GM12878 (cell line): ENCODE measurements around the gene TSFM. TPM values are rescaled to one million over a fixed set of nuclear protein-coding genes. Genes with fewer than 3 reads are reported as not detected.

Experiments
- ATAC-seq: fragments of 200-7000 bp; cut with Tn5 transposase; 3 replicates; pipeline ENCODE4 v1.9.1; 2020; ENCODE audit warnings: mild to moderate bottlenecking, moderate library complexity
- BruUV-seq: library from RNA; stranded (reverse); fragments of 400-500 nt; replicated peaks from 2 replicates; lab custom pipeline; 2021; lab: Mats Ljungman, UMichigan
- CTCF ChIA-PET: fragments of 300-600 bp; sonication (Branson Sonifier 250); formaldehyde crosslinking; extraction: SDS; loops from one replicate; lab custom pipeline; 2021; ENCODE audit warnings: inconsistent platforms; lab: Yijun Ruan, JAX
- POLR2A ChIA-PET: fragments of 350-600 bp; formaldehyde crosslinking; extraction: SDS; loops from one replicate; lab custom pipeline; 2021; ENCODE audit warnings: inconsistent platforms; lab: Charles Lee
- RAD21 ChIA-PET: fragments of 300-600 bp; sonication (Branson Sonifier 250); formaldehyde crosslinking; loops from one replicate; lab custom pipeline; 2023; ENCODE audit warnings: antibody characterized with exemption; ENCODE audit not compliant: unreplicated experiment; lab: Charles Lee
- SMC1A ChIA-PET: fragments of 300-600 bp; sonication (Branson Sonifier 250); formaldehyde crosslinking; loops from one replicate; lab custom pipeline; 2023; ENCODE audit not compliant: unreplicated experiment, uncharacterized antibody; lab: Charles Lee
- DNase-seq: peaks from one replicate; pipeline ENCODE4 v3.0.0-alpha.2; 2011; ENCODE audit warnings: low read depth, low spot score
- FAIRE-seq: peaks from 3 replicates; lab custom pipeline; 2011; peaks lifted over from hg19 to GRCh38; lab: Jason Lieb, UNC
- H2AFZ ChIP-seq: 2 replicates; pipeline ENCODE4 v1.6.0; 2011; ENCODE audit warnings: low read depth, low read length, control low read depth; ENCODE audit not compliant: control insufficient read depth
- H3K27ac ChIP-seq: 2 replicates; pipeline ENCODE4 v1.5.1; 2011; ENCODE audit warnings: control low read depth; ENCODE audit not compliant: control insufficient read depth, insufficient read depth
- H3K27me3 ChIP-seq, 2 experiments: replicated peaks in 1 of 2; 2 replicates each; pipeline versions ENCODE4 v1.6.0 to v1.6.1; 2011; ENCODE audit warnings: low read length in 1 of 2; ENCODE audit not compliant: control insufficient read depth in 2 of 2, insufficient read depth in 2 of 2
- H3K36me3 ChIP-seq, 2 experiments: 2 replicates each; pipeline ENCODE4 v1.5.1; 2011; ENCODE audit warnings: low read length in 1 of 2; ENCODE audit not compliant: control insufficient read depth in 2 of 2, insufficient read depth in 2 of 2
- H3K4me1 ChIP-seq: 2 replicates; pipeline ENCODE4 v1.6.1; 2011; ENCODE audit warnings: mild to moderate bottlenecking, low read length, moderate library complexity, mixed read lengths; ENCODE audit not compliant: control insufficient read depth, insufficient read depth
- H3K4me2 ChIP-seq: 2 replicates; pipeline ENCODE4 v1.6.0; 2011; ENCODE audit warnings: control low read depth; ENCODE audit not compliant: control insufficient read depth, insufficient read depth
- H3K4me3 ChIP-seq: fragments of 200-600 bp; sonication (generic); 2 replicates; pipeline ENCODE4 v1.5.1; 2016
- H3K79me2 ChIP-seq: 2 replicates; pipeline ENCODE4 v1.6.0; 2011; ENCODE audit warnings: low read length; ENCODE audit not compliant: control insufficient read depth, insufficient read depth
- H3K9ac ChIP-seq: 2 replicates; pipeline ENCODE4 v1.8.0; 2011; ENCODE audit warnings: low read length, control low read depth, mixed read lengths; ENCODE audit not compliant: control insufficient read depth, insufficient read depth
- H3K9me3 ChIP-seq: replicated peaks from 3 replicates; pipeline ENCODE4 v1.5.1; 2011; ENCODE audit warnings: mild to moderate bottlenecking, low read length; ENCODE audit not compliant: control insufficient read depth, insufficient read depth
- H4K20me1 ChIP-seq: 2 replicates; pipeline ENCODE4 v1.6.0; 2011; ENCODE audit not compliant: control insufficient read depth, insufficient read depth
- BCL11A ChIP-seq: IDR thresholded peaks from 2 replicates; pipeline ENCODE4 v1.6.1; 2011; ENCODE audit warnings: low read depth, low read length
- CBX5 ChIP-seq: sonication (generic); IDR thresholded peaks from 2 replicates; pipeline ENCODE4 v1.6.1; 2016; ENCODE audit warnings: low read depth, moderate library complexity, mild to moderate bottlenecking, inconsistent platforms
- GATAD2B ChIP-seq: fragments of 450-650 bp; conservative IDR thresholded peaks from 2 replicates; pipeline ENCODE4 v1.6.1; 2017; ENCODE audit warnings: low read depth, mild to moderate bottlenecking, moderate library complexity
- IKZF2 ChIP-seq, 2 experiments: fragments of 450-650 bp; IDR thresholded peaks; 2 replicates each; pipeline ENCODE4 v1.6.1; 2017; ENCODE audit warnings: mild to moderate bottlenecking in 2 of 2, moderate library complexity in 2 of 2
- IRF5 ChIP-seq: fragments of 450-650 bp; IDR thresholded peaks from 2 replicates; pipeline ENCODE4 v1.6.1; 2017; ENCODE audit warnings: borderline replicate concordance
- NR2F1 ChIP-seq: fragments of 450-650 bp; conservative IDR thresholded peaks from 2 replicates; pipeline ENCODE4 v1.6.1; 2017; ENCODE audit warnings: mild to moderate bottlenecking
- SIX5 ChIP-seq: IDR thresholded peaks from 2 replicates; pipeline ENCODE4 v1.6.1; 2011; ENCODE audit warnings: mild to moderate bottlenecking, low read depth, low read length, moderate library complexity; ENCODE audit not compliant: severe bottlenecking
- TCF12 ChIP-seq: IDR thresholded peaks from 2 replicates; pipeline ENCODE4 v1.6.1; 2011; ENCODE audit warnings: low read depth, mild to moderate bottlenecking, low read length
- WGBS: methylation state at CpG from one replicate; pipeline ENCODE4 v1.1.6; 2016; ENCODE audit warnings: low lambda C conversion rate; ENCODE audit not compliant: insufficient replicate concordance, insufficient coverage; ENCODE audit errors: missing lambda C conversion rate; 5-methylcytosine and 5-hydroxymethylcytosine counted together
- in situ Hi-C: fragments of 300-500 bp; cut with MboI; formaldehyde crosslinking; loops from 9 replicates; pipeline ENCODE4 v1.14.3; 2018; ENCODE audit warnings: mixed read lengths
- intact Hi-C: fragments of 100-400 bp; cut with micrococcal nuclease; formaldehyde crosslinking; loops from one replicate; pipeline ENCODE4 v1.14.2; 2022; ENCODE audit not compliant: unreplicated experiment
- polyA plus RNA-seq, 11 experiments: library from polyadenylated mRNA; depleted of rRNA in 4 of 11; unstranded in 6 of 11; stranded (reverse) in 5 of 11; fragments of >200 nt; fragmentation: Nextera tagmentation in 4 of 11; fragmentation: Illumina TruSeq in 1 of 11; extraction: Ambion mirVana in 4 of 11; extraction: Trizol in 1 of 11; gene quantifications; 1 replicate in 1 of 11; 2 replicates in 10 of 11; pipeline versions ENCODE4 v1.2.1 to v1.2.3, GENCODE V29; 2011 to 2016; ENCODE audit warnings: inconsistent platforms in 2 of 11, missing spikeins in 2 of 11, low read depth in 1 of 11
- total RNA-seq, 4 experiments: library from RNA; depleted of rRNA in 3 of 4; stranded (reverse); fragments of >200 nt in 3 of 4; fragmentation: Illumina TruSeq in 1 of 4; extraction: Trizol in 1 of 4; gene quantifications; 2 replicates each; pipeline versions ENCODE4 v1.2.1 to v1.2.3, GENCODE V29; 2013 to 2021
- TF ChIP-seq, protein P1 (sequence below): fragments of 450-650 bp; formaldehyde crosslinking; IDR thresholded peaks from 2 replicates; pipeline ENCODE4 v1.4.0; 2022; ENCODE audit warnings: mild to moderate bottlenecking, moderate library complexity
- TF ChIP-seq, protein P2 (sequence below): fragments of 450-650 bp; IDR thresholded peaks from 2 replicates; pipeline ENCODE4 v1.6.1; 2018; ENCODE audit warnings: mild to moderate bottlenecking, low read depth, moderate library complexity; ENCODE audit not compliant: partially characterized antibody
- TF ChIP-seq, protein P3 (sequence below): fragments of 450-650 bp; formaldehyde crosslinking; IDR thresholded peaks from 2 replicates; pipeline ENCODE4 v1.5.0; 2022; ENCODE audit warnings: mild to moderate bottlenecking, missing genetic modification characterization

The TSFM gene
- total and polyA plus RNA-seq, 10 of the 15 experiments (the other 5 are each of a cell fraction or from before 2014, with no cell fraction given): 36.7 to 132 (median 45.6) TPM

GRCh38 chr12:57813111-57813970 lies 30.8 kb downstream of the TSFM start:
- Histone ChIP-seq H2AFZ (no peak overlapping the region), H3K9ac (no peak overlapping the region), H3K27ac (no peak overlapping the region), H3K36me3 (no peaks in the 10 kb centered on the region; a peak in 1 of 4 replicates), H3K4me2 (no peak overlapping the region), H3K9me3 (no peaks in the 10 kb centered on the region), H3K27me3 (no peaks in the 10 kb centered on the region), H3K4me3 (no peak overlapping the region), H3K4me1 (no peaks in the 10 kb centered on the region), H4K20me1 (no peaks in the 10 kb centered on the region), H3K79me2 (no peaks in the 10 kb centered on the region)
- ChIA-PET POLR2A (interaction anchor here (0.5 kb wide), 1 partner anchor 8 kb away, joined by 3 read pairs; no protein-coding TSS in a partner anchor), RAD21 (interaction anchor here (1.5 kb wide), 1 partner anchor 30 kb away, joined by 3 read pairs; the partner anchor contains the start of gene TSFM), CTCF (interaction anchor here (0.5 to 1.1 kb wide), 4 partner anchors 10 to 27 kb away, joined by 3 to 5 read pairs (median 4); no protein-coding TSS in a partner anchor), SMC1A (interaction anchor here (1.6 kb wide), 1 partner anchor 14 kb away, joined by 4 read pairs; no protein-coding TSS in a partner anchor)
- BruUV-seq: no TSS peak
- in situ Hi-C loops: no loop called here
- 68% methylated on average over 14 of the region's 14 CpGs for WGBS
- ATAC-seq (no peak), DNase-seq (no peak), FAIRE-seq (no peak)
- intact Hi-C loops: no loop called here
- no peak for TF ChIP-seq IRF5
- TF ChIP-seq, protein P1, sequence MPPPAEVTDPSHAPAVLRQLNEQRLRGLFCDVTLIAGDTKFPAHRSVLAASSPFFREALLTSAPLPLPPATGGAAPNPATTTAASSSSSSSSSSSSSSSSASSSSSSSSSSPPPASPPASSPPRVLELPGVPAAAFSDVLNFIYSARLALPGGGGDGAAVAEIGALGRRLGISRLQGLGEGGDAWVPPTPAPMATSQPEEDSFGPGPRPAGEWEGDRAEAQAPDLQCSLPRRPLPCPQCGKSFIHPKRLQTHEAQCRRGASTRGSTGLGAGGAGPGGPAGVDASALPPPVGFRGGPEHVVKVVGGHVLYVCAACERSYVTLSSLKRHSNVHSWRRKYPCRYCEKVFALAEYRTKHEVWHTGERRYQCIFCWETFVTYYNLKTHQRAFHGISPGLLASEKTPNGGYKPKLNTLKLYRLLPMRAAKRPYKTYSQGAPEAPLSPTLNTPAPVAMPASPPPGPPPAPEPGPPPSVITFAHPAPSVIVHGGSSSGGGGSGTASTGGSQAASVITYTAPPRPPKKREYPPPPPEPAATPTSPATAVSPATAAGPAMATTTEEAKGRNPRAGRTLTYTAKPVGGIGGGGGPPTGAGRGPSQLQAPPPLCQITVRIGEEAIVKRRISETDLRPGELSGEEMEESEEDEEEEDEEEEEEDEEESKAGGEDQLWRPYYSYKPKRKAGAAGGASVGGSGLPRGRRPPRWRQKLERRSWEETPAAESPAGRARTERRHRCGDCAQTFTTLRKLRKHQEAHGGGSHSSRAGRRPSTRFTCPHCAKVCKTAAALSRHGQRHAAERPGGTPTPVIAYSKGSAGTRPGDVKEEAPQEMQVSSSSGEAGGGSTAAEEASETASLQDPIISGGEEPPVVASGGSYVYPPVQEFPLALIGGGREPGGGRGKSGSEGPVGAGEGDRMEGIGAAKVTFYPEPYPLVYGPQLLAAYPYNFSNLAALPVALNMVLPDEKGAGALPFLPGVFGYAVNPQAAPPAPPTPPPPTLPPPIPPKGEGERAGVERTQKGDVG (CRISPR knock-in tag): no peak
- no peak for TF ChIP-seq BCL11A
- TF ChIP-seq NR2F1: no peak
- TF ChIP-seq IKZF2 (IDR thresholded peaks at IDR 0.05): no peak
- TF ChIP-seq, protein P2, sequence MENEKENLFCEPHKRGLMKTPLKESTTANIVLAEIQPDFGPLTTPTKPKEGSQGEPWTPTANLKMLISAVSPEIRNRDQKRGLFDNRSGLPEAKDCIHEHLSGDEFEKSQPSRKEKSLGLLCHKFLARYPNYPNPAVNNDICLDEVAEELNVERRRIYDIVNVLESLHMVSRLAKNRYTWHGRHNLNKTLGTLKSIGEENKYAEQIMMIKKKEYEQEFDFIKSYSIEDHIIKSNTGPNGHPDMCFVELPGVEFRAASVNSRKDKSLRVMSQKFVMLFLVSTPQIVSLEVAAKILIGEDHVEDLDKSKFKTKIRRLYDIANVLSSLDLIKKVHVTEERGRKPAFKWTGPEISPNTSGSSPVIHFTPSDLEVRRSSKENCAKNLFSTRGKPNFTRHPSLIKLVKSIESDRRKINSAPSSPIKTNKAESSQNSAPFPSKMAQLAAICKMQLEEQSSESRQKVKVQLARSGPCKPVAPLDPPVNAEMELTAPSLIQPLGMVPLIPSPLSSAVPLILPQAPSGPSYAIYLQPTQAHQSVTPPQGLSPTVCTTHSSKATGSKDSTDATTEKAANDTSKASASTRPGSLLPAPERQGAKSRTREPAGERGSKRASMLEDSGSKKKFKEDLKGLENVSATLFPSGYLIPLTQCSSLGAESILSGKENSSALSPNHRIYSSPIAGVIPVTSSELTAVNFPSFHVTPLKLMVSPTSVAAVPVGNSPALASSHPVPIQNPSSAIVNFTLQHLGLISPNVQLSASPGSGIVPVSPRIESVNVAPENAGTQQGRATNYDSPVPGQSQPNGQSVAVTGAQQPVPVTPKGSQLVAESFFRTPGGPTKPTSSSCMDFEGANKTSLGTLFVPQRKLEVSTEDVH: no peak
- TF ChIP-seq, protein P3, sequence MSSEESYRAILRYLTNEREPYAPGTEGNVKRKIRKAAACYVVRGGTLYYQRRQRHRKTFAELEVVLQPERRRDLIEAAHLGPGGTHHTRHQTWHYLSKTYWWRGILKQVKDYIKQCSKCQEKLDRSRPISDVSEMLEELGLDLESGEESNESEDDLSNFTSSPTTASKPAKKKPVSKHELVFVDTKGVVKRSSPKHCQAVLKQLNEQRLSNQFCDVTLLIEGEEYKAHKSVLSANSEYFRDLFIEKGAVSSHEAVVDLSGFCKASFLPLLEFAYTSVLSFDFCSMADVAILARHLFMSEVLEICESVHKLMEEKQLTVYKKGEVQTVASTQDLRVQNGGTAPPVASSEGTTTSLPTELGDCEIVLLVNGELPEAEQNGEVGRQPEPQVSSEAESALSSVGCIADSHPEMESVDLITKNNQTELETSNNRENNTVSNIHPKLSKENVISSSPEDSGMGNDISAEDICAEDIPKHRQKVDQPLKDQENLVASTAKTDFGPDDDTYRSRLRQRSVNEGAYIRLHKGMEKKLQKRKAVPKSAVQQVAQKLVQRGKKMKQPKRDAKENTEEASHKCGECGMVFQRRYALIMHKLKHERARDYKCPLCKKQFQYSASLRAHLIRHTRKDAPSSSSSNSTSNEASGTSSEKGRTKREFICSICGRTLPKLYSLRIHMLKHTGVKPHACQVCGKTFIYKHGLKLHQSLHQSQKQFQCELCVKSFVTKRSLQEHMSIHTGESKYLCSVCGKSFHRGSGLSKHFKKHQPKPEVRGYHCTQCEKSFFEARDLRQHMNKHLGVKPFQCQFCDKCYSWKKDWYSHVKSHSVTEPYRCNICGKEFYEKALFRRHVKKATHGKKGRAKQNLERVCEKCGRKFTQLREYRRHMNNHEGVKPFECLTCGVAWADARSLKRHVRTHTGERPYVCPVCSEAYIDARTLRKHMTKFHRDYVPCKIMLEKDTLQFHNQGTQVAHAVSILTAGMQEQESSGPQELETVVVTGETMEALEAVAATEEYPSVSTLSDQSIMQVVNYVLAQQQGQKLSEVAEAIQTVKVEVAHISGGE (CRISPR knock-in tag): no peak
- TF ChIP-seq GATAD2B: no peak
- TF ChIP-seq CBX5: no peak
- TF ChIP-seq SIX5: no peak
- no peak for TF ChIP-seq TCF12
